T47D (cell line): ENCODE measurements around the gene HERC4.
"Not testable (repeated sequence)": the region's sequence is repeated elsewhere in the genome, so short reads cannot be mapped to it uniquely, and the experiment has no call there.

Source experiments
- DNase-seq, 2 experiments: peaks; one replicate each; pipeline versions ENCODE4 v3.0.0 to v3.0.0-alpha.2; 2011 to 2012; ENCODE audit warnings: low read depth in 1 of 2, low spot score in 1 of 2
- JUND ChIP-seq: IDR thresholded peaks from 2 replicates; pipeline ENCODE4 v1.6.1; 2012; ENCODE audit warnings: low read depth
- in situ Hi-C: cut with HindIII; loops from 2 replicates; pipeline ENCODE4 v1.10.0; 2016; ENCODE audit warnings: low sequenced_read_pairs, low pct_unique_long_range_greater_than_20kb

Gene HERC4

DNA sequence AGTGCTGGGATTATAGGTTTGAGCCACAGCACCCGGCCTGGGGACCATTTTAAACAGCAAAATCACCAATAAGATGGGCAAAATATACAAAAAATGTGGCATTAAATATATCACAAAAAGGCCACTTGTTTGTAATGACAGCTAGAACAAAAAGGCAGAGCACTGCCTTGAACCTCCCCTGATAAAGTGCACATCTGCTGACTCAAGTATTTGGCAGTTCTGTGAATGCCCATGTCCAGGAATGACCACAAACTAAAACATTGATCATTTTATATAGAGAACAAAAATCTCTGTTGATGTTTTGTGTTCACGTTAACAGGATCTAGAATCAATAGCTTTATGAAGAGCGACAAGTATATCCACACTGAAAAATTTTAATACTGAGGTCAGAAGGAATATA lies 21.5 kb downstream of the HERC4 start:
- DNase-seq = no peak
- TF ChIP-seq JUND = no peak
- in situ Hi-C loops = no loop called here

GRCh38 chr10:68052463-68052862 lies 22.6 kb downstream of the HERC4 start:
- no peak for DNase-seq
- no peak for TF ChIP-seq JUND
- in situ Hi-C loops = no loop called here

DNA sequence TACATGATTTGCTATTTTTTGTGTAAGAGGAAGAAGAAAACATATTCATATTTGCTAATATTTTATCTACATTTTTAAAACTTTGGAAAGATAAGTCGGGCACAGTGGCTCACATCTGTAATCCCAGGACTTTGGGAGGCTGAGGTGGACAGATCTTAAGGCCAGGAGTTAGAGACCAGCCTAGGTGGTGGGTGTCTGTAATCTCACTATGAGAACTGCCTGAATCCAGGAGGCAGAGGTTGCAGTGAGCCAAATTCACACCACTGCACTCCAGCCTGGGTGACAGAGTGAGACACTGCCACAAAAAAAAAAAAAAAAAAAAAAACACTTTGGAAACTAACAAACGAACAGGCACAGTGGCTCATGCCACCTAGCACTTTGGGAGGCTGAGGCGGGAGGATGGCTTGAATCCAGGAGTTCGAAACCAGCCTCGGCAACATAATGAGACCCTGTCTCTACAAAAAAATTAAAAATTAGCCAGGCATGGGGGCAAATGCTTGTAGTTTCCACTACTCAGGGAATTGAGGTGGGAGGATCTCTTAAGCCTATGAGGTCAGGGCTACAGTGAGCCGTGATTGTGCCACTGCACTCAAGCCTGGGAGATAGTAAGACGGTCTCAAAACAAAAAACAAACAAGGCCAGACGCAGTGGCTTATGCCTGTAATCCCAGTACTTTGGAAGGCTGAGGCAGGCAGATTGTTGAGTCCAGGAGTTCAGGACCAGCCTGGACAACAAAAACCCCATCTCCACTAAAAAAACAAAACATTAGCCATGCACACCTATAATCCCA lies 25.6 kb downstream of the HERC4 start:
- no peak for DNase-seq
- in situ Hi-C loops = no loop called here
- TF ChIP-seq JUND = no peak

DNA sequence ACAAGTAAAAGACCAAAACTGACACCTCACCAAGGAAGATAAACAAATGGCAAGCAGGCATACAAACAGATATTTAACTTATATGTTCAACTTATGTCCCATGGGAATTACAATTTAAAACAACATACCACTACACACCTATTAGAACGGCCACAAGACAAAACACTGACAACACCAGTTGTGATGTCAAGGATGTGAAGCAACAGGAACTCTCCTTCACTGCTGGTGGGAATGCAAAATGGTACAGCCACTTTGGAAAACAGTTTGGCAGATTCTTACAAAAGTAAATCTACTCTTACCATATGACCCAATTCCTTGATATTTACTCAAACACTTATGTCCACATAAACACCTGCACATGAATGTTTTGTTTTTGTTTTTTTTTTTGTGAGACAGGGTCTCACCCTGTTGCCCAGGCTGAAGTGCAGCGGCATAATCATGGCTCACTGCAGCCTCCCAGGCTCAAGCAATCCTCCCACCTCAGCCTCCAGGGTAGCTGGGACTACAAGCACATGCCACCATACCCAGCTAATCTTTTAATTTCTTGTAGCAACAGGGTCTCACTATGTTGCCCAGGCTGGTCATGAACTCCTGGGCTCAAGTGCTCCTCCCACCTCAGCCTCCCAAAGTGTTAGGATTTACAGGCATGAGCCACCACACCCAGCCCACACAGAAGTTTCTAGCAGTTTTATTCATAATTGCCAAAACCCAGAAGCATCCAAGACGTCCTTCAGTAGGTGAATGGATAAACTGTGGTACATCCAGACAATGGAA lies 27.3 kb downstream of the HERC4 start:
- no peak for DNase-seq
- TF ChIP-seq JUND = no peak
- in situ Hi-C loops = no loop called here

DNA sequence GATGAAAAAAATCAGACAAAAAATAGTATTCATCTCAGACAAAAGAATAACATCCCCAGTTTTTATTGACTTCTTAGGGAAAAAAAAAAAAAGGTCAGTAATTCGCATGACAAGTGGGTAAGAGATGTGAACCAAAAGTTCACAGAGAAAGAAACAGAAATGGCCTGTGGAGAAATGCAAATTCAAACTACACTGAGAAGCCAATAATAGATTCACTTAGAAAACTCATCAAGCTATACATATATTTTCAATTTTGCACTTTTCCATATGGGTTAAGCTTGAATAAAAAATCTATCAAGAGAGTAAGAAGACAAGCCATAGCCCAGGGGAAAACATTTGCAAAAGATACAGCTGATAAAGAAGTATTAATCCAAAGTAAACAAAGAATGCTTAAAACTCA lies 28.0 kb downstream of the HERC4 start:
- DNase-seq = no peak
- no peak for TF ChIP-seq JUND
- in situ Hi-C loops = no loop called here

DNA sequence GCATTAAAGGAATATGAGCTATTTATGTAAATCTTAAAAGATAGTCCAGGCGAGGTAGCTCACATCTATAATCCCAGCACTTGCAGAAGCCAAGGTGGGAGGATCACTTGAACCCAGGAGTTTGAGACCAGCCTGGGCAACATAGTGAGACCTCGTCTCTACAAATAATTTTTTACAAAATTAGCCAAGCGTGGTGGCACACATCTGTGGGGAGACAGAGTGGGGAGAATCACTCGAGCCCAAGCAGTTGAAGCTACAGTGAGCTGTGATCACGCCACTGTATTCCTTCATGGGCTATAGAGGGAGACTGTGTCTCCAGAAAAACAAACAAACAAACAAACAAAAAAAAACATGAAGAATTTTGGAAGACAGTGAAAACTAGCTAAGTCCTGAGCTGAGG lies 28.4 kb downstream of the HERC4 start:
- in situ Hi-C loops = no loop called here
- DNase-seq = no peak
- TF ChIP-seq JUND = no peak

GRCh38 chr10:68043030-68043429 lies 32.1 kb downstream of the HERC4 start:
- in situ Hi-C loops = no loop called here
- DNase-seq = no peak
- TF ChIP-seq JUND = no peak

GRCh38 chr10:68032113-68032512 lies 43.0 kb downstream of the HERC4 start:
- TF ChIP-seq JUND = no peak
- DNase-seq = no peak
- in situ Hi-C loops = no loop called here

- TF ChIP-seq JUND = no peak
- in situ Hi-C loops = no loop called here
- DNase-seq = no peak
Measured at GRCh38 chr10:68027429-68027828, 47.7 kb downstream of the HERC4 start.

- DNase-seq = no peak
- in situ Hi-C loops = no loop called here
- no peak for TF ChIP-seq JUND
Measured at GRCh38 chr10:68023292-68023691, 51.8 kb downstream of the HERC4 start.

DNA sequence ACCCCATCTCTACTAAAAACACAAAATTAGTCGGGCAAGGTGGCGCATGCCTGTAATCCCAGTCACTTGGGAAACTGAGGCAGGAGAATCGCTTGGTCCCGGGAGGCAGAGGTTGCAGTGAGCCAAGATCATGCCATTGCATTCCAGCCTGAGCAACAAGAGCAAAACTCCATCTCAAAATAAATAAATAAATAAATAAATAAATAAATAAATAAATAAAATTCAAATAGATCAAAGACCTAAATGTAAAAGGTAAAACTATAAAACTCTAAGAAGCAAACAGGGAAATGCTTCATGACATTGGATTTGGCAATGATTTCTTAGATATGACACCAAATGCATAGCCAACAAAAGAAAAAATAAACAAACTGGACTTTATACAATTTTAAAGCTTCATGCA lies 52.8 kb downstream of the HERC4 start:
- in situ Hi-C loops = not testable (repeated sequence)

GRCh38 chr10:68016519-68016918 lies 58.6 kb downstream of the HERC4 start:
- DNase-seq, in situ Hi-C loops: not testable (repeated sequence)

More for the DNA sequence above, 52.8 kb downstream of the HERC4 start:
- DNase-seq = not testable (repeated sequence)

- TF ChIP-seq JUND = no peak
- no peak for DNase-seq
- in situ Hi-C loops = no loop called here
Measured at GRCh38 chr10:68010426-68010940, 64.6 kb downstream of the HERC4 start.
